Epidermal melanocyte (primary cell): ENCODE data around the gene WDR88.
"Not testable (repeated sequence)": the region's sequence is repeated elsewhere in the genome, so short reads cannot be mapped to it uniquely, and the experiment has no call there.

Source experiments
- DNase-seq: peaks from one replicate; pipeline ENCODE4 v3.0.0; 2011; ENCODE audit warnings: low spot score; ENCODE audit not compliant: insufficient read length

WDR88 gene

DNA sequence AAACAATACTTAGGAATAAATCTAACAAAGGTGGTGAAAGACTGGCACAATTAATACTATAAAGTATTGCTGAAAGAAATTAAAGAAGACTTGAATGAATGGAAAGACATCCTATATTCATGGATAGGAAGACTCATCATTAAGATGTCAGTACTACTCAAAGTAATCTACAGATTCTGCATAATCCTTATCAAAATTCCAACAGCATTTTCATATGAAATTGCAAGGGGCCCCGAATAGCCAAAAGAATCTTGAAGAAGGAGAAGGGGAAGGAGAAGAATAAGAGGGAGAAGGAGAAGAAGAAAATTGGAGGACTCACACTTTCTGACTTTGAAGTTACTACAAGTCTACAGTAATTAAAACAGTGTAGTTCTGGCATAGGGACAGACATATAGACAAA, 36.6 kb downstream of the WDR88 start:
- DNase-seq, result no peak

DNA sequence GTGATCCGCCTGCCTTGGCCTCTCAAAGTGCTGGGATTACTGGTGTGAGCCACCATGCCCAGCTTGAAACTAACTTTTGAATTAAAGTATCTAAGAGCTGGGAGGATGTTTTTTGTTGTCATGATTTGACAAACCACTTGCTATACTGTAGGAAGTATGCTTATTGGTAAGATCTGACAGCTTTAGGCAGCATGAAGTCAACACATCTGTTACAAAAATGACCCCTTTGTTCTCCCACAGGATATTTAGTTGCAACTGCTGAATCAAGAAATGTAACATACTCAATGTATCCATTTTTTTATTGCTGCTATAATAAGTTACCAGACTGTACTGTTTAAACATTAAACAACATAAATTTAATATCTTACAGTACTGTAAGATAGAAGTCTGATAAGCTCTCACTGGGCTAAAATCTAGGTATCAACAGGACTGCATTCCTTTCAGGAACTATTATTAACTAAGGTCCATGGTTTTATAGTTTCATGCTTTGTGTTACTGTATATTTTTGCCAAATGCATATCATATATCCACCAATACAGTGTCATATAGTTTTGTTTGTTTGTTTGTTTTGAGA, 39.4 kb downstream of the WDR88 start:
- DNase-seq, result no peak

DNA sequence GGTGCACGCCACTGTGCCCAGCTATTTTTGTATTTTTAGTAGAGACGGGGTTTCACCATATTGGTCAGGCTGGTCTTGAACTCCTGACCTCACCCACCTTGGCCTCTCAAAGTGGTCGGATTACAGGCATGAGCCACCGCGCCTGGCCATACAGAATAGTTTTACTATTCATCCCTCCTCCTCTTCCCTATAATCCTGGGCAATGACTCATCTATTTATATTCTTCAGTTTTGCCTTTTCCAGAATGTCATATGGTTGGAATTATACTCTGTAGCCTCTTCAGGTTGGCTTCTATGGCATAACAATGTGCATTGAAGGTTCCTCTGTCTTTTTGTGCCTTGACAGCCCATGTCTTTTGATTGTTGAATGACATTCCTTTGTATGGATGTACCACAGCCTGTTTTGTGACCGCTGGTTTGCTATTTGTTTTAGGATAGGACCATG, 40.0 kb downstream of the WDR88 start:
- no peak for DNase-seq

DNA sequence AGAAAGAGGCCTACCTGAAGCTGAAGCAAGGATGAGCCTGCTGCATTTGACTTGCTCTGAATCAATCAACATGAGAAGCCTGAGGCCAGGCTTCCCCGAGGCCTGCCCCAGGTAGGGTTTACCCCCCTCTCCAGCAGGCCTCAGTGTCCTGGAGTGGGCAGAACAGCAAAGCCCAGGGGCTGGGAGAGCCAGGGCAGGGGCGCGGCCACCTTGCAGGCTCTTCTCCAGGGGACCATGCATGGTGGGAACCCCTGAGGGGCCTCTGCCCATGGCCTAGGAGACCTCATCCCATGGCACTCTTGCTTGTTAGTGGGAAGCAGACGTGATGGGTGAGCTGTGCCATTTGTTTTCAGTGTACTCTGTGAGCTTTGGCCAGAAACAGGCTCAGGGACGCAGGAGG, 42.3 kb downstream of the WDR88 start:
- no peak for DNase-seq

DNA sequence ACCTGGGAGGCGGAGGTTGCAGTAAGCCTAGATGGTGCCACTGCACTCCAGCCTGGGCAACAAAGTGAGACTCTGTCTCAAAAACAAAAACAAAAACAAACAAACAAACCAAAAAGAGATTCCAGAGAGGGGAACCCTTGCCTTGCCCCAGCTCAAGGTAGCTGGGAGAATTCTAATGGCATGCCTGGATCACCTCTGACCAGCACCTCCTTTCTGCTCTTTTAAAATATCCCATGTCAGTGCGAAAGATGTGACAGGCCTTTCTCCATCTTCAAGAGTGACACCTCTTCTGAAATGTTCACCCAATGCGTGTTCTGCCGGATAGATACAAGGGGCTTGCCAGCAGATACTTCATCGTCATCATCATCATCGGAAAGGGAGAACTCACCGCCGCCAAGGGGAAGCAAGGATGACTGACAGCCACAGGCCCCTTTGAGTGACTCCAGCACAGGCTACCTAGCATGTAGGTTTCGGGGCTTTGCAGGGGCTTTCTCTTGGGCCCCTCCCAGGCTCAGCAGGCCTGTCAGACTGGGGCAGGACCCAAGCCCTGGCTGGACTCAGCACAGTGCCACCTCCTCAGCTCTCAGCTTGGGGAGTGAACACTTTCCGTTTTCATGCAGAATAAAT, 43.4 kb downstream of the WDR88 start:
- DNase-seq, result no peak

DNA sequence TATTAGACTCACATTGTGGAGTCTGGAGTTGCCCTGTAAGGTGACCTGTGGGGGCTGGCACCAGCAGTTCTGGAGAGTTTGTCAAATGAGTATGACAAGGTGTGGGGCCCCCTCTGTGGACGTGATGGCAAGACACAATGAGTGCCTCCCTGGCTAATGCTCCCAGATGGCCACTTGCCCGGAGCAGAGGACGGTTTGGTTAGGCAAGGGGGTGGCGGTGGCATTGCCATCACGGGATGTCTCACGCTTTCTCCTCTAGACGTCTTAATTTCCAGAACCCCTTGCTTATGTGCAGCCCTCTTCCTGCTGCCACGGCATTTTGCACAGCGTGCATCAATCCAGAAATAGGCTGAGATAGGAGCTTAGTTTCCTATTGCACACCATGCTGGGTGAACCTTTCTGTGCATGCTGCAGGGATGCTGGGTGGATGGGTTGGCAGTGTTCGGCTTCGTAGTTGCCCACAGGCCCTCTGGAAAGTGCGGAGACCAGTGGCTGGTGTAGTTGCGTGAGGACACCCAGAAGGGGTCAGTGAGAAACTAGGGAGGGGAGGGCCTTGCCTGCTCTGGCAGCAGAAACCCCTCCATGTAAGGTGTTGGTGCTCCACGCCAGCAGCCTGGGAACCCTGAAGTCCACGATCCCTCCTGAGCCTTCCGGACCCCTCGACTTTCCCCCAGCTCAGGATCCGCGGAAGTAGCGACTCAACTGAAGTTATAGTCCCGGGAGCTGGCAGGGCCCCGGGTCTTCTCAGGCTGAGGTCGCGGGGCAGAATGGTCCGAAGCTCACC, 44.2 kb downstream of the WDR88 start:
- no peak for DNase-seq

DNA sequence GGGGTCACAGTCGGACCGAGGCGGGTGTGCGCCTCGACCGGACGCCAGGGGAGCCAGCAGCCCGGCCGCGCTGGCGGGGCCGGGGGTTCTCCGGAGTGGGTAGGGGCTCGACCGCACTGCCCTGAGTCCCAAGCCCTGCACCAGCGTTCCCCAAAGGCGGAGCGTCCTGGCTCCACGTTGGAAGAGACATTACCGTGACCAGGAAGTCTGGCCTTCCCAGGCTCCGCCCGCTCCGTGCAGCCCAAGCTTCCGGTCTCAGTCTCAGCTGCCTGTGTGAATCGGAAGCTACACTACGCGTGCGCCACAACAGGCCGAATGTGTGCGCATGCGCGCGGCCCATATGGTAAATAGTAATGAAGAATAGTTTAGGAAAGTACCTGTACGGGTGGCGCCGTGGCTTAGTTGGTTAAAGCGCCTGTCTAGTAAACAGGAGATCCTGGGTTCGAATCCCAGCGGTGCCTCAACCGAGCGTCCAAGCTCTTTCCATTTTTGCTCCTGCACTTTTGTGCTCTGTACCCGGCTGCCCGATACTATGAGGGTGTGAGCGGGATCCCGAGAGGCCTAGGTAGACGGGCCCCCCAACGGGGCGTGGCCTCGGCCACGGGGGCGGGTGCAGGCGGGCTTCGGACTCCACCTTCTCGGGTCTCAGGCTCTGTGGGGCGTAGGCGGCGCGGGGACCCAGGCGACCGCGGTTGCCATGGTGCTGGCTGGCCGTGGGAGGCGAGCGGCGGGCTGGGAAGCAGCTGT, 44.9 kb downstream of the WDR88 start:
- DNase-seq, result peak; percentile 92

DNA sequence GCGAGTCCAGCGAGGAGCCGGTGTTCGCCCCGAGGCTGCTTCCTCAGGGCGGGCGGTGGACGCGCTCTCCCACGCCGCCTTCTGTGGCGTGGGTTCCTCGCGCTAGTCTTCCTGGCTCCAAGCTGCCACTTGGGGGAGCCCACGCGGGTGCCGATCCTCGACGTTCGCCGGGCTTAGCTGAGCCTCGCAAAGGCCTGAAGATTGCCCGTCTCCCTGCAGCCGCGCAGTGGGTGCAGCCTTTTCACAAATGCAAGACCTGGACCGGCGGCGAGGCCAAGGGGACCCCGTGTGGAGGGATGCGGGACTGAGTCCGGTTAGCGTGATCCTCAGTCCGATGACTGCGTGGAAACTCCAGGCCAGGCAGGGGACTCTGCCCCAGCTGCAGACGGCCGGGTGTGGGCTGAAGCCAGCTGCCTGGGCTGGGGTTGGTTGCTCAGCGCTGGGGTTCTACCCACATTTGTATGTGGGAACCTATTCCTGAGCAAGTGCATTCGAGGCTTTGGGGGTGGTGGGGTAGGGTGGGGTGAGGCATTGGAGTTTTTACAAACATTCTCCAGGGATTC, 45.6 kb downstream of the WDR88 start:
- DNase-seq, result no peak

DNA sequence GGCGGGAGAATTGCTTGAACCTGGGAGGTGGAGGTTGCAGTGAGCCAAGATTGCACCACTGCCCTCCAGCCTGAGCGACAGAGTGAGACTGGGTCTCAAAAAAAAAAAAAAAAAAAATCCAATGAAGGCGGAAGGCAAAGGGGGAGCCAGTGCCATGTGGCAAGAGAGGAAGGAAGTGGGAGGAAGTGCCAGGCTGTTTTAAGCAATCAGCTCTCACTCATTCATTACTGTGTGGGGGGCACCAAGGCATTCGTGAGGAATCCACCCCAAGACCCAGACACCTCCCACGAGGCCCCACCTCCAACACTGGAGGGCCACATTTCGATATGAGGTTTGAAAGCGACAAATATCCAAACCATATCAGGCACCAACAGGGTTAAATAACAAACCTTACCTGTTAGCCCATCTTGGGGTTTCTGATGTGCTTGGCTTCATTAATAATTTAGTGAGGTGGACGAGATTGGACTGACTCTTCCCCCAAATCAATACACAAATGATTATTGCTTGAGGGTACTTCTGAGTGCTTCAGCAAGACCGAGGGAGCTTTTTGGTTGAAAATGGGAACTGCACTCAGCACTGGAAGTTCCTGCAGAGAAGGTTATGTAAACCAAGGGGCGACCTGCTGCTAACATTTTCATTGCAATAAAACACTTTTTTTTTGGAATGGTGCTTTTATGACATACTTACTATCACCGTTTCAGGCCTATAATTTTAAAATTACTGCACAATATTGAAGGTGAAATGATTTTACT, 54.7 kb downstream of the WDR88 start:
- no peak for DNase-seq

DNA sequence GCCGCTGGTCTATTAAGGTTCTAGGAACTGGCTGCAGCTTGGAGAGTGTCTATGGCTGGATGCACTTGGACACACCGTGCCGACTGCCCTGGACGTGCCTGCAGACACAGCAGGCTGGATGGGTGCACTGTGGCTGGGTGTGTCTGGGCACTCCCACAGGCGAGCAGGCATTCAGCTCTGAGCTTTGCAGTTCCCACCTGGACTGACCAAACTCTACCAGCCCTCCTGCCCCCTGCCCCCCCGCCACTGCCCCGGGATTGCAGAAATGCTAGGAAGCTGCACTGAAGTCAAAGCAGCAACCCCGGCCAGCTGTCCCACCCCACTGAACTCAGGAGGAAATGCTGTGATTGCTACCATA, 55.2 kb downstream of the WDR88 start:
- DNase-seq, result no peak

DNA sequence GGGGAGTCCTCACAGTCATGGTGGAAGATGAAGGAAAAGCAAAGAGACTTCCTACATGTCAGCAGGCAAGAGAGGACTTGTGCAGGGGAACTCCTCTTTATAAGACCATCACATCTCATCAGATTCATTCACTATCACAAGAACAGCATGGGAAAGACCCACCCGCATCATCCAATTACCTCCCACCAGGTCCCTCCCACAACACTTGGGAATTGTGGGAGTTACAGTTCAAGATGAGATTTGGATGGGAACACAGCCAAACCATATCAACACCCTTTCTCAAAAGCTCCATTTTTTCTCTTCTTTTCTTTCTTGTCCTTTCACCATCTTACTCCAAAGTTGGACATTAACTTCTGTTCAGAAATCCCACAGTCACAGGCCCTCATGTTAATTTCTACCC, 57.5 kb downstream of the WDR88 start:
- DNase-seq, result no peak

DNA sequence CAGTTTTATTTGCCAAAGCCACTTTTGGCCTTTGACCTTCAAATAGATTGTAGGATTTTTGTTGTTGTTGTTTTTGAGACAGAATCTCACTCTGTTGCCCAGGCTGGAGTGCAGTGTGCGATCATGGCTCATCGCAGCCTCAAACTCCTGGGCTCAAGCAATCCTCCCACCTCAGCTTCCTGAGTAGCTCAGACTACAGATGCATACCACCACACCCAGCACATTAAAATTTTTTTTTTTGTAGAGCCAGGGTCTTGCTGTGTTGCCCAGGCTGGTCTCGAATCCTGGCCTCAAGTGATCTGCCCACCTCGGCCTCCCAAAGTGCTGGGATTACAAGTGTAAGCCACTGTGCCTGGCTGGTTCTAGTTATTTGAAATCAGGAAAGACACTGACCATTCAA, 59.2 kb downstream of the WDR88 start:
- not testable (repeated sequence) for DNase-seq

DNA sequence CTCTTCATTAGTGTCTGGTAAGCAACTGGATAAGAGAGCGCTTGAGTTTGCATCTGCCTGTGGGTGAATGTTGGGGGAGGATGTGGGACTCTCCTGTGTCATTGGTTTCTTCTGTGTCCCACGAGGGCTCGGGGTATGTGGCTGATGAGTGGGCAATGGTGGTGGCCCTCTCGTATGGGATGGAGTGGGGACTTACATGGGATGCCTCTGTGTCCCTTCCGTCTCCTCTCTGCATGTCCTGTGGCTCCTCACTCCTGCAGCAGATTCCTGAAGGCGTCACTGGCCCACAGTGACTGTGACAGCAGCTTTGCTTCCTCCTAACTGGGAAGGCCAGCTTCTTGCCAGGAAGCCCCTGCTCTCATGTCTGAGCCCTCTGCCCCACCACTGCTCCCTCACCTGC, 59.6 kb downstream of the WDR88 start:
- no peak for DNase-seq

DNA sequence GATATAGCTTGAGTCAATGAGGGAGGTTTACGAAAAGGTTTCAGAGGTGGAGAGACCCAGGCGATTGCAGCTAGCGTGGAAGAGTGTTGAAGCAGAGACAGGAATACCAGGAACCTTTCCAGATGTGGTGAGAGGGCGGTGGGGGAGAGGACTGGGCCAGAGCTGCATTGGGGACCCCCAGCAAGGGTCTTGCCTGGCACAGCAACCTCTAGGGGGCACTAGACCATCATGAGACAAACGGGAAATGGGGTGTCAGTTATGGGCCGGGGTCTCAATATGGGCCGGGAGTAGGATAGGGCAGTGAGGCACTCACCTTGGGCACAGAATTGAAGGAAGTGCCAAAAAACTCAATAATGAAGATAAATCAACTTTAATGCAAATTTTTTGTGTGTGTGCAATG, 60.1 kb downstream of the WDR88 start:
- no peak for DNase-seq

DNA sequence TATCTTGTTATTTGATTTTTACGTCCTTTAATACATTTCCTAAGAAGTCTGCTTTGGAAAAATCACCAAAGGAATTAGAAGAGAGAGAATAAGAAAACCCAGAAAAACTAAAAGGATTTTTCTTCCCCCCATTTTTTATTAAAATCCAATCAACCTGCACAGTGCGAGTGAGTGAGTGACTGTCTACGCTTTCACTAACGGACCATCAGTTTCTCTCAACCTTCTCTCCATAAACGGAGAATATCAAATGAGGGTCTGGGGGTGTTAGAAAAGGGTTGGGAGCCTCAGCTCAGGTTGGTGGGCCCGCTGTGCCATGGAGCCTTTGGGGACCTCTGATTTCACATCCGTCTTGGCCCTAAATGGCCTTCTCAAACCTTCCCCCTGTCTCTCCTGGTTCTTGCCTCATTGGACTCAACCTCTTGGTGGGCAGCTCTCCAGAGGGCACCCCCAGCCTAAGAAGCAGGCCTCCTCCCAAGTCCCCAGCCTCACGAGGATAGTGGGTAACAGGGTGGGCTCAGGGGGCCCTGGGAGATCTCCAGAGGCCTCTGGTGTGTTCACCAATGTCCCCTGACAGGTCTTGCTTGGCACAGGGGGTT, 61.5 kb downstream of the WDR88 start:
- DNase-seq, result no peak

DNA sequence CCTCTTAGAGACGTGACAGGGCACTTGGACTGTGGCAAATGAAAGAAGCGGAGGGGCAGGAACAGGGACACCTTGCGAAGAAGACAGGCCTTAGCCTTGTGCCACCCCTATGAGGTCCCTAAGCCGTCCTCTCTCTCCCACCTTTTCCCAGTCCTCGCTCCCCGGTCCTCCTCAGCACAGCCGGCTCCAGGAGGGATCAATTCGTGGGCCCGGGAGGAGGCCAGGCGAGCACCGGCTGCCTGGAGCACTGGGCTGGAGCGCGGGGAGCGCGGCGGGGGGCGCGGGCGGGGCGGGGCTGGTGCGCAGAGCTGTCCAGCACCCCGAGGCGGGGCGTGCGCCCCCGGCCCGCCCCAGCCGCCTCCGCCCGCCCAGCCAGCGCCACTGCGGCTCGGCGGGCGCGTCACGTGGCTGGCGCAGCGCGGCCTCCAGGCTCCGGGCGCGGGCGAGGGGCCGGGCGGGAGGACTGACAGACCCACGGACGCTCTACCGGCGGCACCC, 62.0 kb downstream of the WDR88 start, which contains the start of gene LRP3:
Gene LRP3, plus strand, starts transcription at position 466 of the 498 bp plus-strand sequence. CDS start 456 bp downstream, outside the sequence.
- DNase-seq, result no peak

DNA sequence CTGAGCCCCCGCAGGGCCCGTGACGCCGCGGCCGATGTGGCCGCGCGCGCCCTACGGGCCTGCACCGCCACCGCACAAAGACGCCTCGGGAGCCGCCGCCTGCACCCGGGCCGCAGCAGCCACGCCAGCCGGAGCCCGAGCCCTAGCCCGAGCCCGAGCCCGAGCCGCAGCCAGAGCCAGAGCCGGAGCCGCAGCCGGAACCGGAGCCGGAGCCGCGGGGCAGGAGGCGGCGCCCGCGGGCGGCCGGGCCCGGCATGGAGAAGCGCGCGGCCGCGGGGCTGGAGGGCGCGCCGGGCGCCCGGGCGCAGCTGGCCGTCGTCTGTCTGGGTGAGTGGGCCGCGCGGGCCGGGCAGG, 62.6 kb downstream of the WDR88 start:
- no peak for DNase-seq

DNA sequence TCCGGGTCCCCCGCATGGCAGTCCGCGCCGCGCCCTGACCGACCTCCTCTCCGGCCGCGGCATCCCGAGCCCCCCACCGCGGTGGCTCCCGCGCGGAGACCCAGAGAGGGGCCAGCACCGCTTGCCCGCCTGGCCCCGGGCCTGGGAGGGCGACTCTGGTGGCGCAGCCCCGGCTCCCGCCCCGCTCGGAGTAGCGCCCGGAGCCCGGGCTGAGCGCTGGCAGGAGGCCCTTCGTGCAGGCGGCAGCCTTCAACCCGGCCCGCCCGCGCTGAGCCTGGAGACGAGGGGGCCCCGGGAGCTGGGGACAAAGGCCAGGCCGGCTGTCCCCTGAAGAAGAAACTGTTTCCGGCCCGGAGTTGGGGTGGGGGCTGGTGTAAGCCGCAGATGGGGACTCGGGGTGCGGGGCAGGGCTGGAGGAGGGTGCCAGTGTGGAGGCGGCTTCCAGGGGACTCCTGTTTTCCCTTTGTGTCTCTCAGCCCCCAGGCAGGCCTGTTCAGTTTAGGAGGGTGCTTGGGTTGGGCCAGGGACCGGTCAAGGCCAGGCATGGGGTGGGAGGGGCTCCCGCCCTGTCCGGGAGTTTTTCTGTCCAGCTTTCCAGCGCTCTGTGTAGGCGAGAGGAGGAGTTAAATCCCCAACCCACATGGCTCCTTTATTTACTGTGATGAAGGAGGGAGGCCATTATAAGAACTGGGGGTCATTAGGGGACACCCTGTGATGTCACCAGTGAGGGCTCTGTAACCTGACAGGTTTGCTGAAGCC, 63.2 kb downstream of the WDR88 start:
- DNase-seq, result peak; percentile 69

DNA sequence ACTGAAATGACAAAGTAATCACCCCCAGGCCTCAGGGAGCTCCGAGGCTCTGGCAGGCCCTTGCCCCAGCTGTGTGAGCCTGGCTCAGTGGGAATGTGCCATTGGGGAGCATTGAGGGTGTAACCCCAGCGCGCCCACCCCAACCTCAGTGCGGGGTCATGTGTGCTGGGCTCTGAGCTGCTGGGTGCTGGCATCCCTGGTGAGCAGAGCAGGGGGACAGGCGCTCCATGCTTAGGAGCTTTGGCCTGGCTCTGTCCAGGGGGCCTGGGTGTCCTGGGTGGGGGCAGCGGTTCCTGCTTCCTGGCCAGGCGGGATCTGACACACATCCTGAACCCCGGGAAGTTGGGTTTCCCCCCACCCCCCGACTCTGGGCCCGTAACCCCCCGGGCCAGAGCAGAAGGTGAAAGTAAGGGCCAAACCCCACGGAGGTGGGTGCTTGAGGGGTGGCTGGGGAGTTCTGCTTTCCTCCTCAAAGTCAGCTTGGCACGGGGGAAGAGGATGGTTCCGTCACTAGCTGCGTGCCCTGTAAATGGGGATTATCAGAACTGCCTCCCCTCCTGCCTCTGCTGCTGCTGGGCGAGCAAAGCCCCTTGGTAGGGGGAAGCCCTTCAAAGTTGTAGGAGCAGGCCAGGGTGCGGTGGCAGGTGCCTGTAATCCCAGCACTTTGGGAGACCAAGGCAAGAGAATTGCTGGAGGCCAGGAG, 63.9 kb downstream of the WDR88 start:
- DNase-seq, result no peak
